Liver (tissue), 3 donors: ENCODE measurements around the gene COQ8B.

ENCODE experiments used
- HNF4A ChIP-seq, 2 donors: conservative IDR thresholded peaks; 2 replicates each; pipeline ENCODE4 v1.6.1; 2016; ENCODE audit warnings: antibody characterized with exemption in 2 of 2, mild to moderate bottlenecking in 2 of 2
- RXRA ChIP-seq, 2 donors: IDR thresholded peaks; 2 replicates each; pipeline ENCODE4 v1.6.1; 2017 to 2018; ENCODE audit warnings: antibody characterized with exemption in 2 of 2, mild to moderate bottlenecking in 1 of 2
- SP1 ChIP-seq: IDR thresholded peaks from 2 replicates; pipeline ENCODE4 v1.6.1; 2018; ENCODE audit warnings: antibody characterized with exemption, mild to moderate bottlenecking
- TAF1 ChIP-seq: conservative IDR thresholded peaks from 2 replicates; pipeline ENCODE4 v1.6.1; 2016; ENCODE audit warnings: antibody characterized with exemption, mild to moderate bottlenecking
- YY1 ChIP-seq: IDR thresholded peaks from 2 replicates; pipeline ENCODE4 v1.6.1; 2016; ENCODE audit warnings: antibody characterized with exemption, mild to moderate bottlenecking
- TF ChIP-seq, protein P1 (sequence below): fragments of 150-350 bp; IDR thresholded peaks from 2 replicates; pipeline ENCODE4 v1.5.1; 2017; ENCODE audit warnings: improper control_type of control experiment, low read depth, low read length; ENCODE audit not compliant: missing input control
- TF ChIP-seq, protein P2 (sequence below): IDR thresholded peaks from 2 replicates; pipeline ENCODE4 v1.6.1; 2016; ENCODE audit warnings: antibody characterized with exemption
- TF ChIP-seq, protein P3 (sequence below): IDR thresholded peaks from 2 replicates; pipeline ENCODE4 v1.6.1; 2016; ENCODE audit warnings: antibody characterized with exemption, mild to moderate bottlenecking
- donor health status: healthy.
- donor health status: healthy.

DNA sequence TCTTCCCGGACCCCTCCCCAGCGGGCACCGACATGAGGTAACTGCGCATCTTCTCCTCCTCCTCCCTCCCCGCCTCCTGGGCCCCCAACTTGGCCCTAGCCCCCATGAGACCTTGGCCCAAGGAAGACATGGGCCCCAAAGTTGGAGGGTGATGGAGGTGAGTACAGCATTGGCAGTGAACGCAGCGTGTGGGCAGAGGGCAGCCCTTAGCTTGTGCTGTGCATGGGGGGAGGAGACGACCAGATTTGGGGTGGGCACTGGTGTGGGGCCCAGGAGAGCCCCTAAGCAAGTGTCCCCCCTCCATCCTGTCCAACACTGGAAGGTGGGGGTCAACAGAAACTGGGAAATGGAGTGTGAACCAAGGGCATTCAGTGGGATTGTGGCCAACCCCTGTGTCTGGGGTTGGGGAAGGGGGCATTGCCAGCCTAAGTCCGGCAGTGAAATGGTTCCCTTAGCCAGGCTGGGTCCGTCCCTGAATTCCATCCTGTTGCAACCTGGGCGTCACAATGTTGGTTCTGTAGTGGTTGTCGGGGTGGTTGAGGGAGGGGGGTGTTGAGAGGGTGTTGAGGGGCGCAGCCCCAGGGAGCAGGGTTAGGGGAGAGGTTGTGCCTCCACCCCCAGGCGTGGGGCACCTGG, 49.8 kb downstream of the COQ8B start:
- TF ChIP-seq, protein P1, sequence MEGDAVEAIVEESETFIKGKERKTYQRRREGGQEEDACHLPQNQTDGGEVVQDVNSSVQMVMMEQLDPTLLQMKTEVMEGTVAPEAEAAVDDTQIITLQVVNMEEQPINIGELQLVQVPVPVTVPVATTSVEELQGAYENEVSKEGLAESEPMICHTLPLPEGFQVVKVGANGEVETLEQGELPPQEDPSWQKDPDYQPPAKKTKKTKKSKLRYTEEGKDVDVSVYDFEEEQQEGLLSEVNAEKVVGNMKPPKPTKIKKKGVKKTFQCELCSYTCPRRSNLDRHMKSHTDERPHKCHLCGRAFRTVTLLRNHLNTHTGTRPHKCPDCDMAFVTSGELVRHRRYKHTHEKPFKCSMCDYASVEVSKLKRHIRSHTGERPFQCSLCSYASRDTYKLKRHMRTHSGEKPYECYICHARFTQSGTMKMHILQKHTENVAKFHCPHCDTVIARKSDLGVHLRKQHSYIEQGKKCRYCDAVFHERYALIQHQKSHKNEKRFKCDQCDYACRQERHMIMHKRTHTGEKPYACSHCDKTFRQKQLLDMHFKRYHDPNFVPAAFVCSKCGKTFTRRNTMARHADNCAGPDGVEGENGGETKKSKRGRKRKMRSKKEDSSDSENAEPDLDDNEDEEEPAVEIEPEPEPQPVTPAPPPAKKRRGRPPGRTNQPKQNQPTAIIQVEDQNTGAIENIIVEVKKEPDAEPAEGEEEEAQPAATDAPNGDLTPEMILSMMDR: no peak
- TF ChIP-seq TAF1 (no peak), SP1 (no peak), RXRA (IDR thresholded peaks at IDR 0.05) (no peak), HNF4A (conservative IDR thresholded peaks at IDR 0.05) (no peak), YY1 (no peak)
- TF ChIP-seq, protein P2, sequence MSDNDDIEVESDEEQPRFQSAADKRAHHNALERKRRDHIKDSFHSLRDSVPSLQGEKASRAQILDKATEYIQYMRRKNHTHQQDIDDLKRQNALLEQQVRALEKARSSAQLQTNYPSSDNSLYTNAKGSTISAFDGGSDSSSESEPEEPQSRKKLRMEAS: no peak
- TF ChIP-seq, protein P3, sequence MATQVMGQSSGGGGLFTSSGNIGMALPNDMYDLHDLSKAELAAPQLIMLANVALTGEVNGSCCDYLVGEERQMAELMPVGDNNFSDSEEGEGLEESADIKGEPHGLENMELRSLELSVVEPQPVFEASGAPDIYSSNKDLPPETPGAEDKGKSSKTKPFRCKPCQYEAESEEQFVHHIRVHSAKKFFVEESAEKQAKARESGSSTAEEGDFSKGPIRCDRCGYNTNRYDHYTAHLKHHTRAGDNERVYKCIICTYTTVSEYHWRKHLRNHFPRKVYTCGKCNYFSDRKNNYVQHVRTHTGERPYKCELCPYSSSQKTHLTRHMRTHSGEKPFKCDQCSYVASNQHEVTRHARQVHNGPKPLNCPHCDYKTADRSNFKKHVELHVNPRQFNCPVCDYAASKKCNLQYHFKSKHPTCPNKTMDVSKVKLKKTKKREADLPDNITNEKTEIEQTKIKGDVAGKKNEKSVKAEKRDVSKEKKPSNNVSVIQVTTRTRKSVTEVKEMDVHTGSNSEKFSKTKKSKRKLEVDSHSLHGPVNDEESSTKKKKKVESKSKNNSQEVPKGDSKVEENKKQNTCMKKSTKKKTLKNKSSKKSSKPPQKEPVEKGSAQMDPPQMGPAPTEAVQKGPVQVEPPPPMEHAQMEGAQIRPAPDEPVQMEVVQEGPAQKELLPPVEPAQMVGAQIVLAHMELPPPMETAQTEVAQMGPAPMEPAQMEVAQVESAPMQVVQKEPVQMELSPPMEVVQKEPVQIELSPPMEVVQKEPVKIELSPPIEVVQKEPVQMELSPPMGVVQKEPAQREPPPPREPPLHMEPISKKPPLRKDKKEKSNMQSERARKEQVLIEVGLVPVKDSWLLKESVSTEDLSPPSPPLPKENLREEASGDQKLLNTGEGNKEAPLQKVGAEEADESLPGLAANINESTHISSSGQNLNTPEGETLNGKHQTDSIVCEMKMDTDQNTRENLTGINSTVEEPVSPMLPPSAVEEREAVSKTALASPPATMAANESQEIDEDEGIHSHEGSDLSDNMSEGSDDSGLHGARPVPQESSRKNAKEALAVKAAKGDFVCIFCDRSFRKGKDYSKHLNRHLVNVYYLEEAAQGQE: no peak
